Measurements from ENCODE around the gene LCE2C.

Gene LCE2C

GRCh38 chr1:152718238-152718637 lies 43.2 kb downstream of the LCE2C start:
- in situ Hi-C loops (cut with MboI; ENCODE audit: low sequenced_read_pairs), result no loop called here

GRCh38 chr1:152725261-152725660 lies 50.2 kb downstream of the LCE2C start:
- in situ Hi-C loops (cut with MboI; ENCODE audit: low sequenced_read_pairs), result no loop called here

All from hTERT RPE-1 (cell line).